Endothelial cell of hepatic sinusoid (primary cell): ENCODE results near the gene SSH3.

Source experiments
- in situ Hi-C: cut with HindIII; loops from 2 replicates; pipeline ENCODE4 v1.10.0; 2017; ENCODE audit warnings: low sequenced_read_pairs

SSH3 gene

GRCh38 chr11:67357831-67358670, 54.7 kb downstream of the SSH3 start:
- in situ Hi-C loops: no loop called here
